ENCODE data around the gene PLCB4. TPM values are rescaled to one million over a fixed set of nuclear protein-coding genes. Genes with fewer than 3 reads are reported as not detected.

PLCB4 gene
- total RNA-seq (ENCODE audit: low replicate concordance) = 17.7 and 20.6 TPM in 2 replicates

- H3K9me3 Mint-ChIP-seq = peaks cover 2% of the 10 kb centered on the region
- no peak for TF ChIP-seq EZH2phosphoT487 (IDR thresholded peaks at IDR 0.05)
- TF ChIP-seq, protein P1, sequence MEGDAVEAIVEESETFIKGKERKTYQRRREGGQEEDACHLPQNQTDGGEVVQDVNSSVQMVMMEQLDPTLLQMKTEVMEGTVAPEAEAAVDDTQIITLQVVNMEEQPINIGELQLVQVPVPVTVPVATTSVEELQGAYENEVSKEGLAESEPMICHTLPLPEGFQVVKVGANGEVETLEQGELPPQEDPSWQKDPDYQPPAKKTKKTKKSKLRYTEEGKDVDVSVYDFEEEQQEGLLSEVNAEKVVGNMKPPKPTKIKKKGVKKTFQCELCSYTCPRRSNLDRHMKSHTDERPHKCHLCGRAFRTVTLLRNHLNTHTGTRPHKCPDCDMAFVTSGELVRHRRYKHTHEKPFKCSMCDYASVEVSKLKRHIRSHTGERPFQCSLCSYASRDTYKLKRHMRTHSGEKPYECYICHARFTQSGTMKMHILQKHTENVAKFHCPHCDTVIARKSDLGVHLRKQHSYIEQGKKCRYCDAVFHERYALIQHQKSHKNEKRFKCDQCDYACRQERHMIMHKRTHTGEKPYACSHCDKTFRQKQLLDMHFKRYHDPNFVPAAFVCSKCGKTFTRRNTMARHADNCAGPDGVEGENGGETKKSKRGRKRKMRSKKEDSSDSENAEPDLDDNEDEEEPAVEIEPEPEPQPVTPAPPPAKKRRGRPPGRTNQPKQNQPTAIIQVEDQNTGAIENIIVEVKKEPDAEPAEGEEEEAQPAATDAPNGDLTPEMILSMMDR (IDR thresholded peaks at IDR 0.05) = no peak
- peak within 1 kb of the TSS; percentile 97 for H3K4me3 Mint-ChIP-seq
- Histone ChIP-seq H3K4me2 (peak within 1 kb of the TSS; percentile 93), H3K9me3 (ENCODE audit: low read depth) (no peaks in the 10 kb centered on the region), H3K27me3 (no peaks in the 10 kb centered on the region), H3K9ac (peak within 1 kb of the TSS; percentile 24), H3K4me3 (peak within 1 kb of the TSS; percentile 89), H3K27ac (peak within 1 kb of the TSS; percentile 26), H4K20me1 (ENCODE audit: low read depth) (no peaks in the 10 kb centered on the region), H3K79me2 (ENCODE audit: low read depth) (peaks cover 50% of the 10 kb centered on the region), H2AFZ (replicated peaks) (peak within 1 kb of the TSS; percentile 93), H3F3A (ENCODE audit: low read depth) (peaks cover 22% of the 10 kb centered on the region), H3K4me1 (peaks cover 43% of the 10 kb centered on the region), H3K36me3 (no peaks in the 10 kb centered on the region)
- peaks cover 46% of the 10 kb centered on the region for H3K4me1 Mint-ChIP-seq
- peaks cover 4% of the 10 kb centered on the region for H3K27me3 Mint-ChIP-seq (ENCODE audit: insufficient read depth, low read depth)
- H3K27ac Mint-ChIP-seq = peak within 1 kb of the TSS; percentile 72
- no peaks in the 10 kb centered on the region for H3K36me3 Mint-ChIP-seq
- DNase-seq (ENCODE audit: low spot score) = peak; percentile 74
Observed at GRCh38 chr20:9068841-9069663, at the start of gene PLCB4. Gene PLCB4 (plus strand): TSS chr20:9069087. CDS start chr20:9307815, 238,728 bp downstream.

DNA sequence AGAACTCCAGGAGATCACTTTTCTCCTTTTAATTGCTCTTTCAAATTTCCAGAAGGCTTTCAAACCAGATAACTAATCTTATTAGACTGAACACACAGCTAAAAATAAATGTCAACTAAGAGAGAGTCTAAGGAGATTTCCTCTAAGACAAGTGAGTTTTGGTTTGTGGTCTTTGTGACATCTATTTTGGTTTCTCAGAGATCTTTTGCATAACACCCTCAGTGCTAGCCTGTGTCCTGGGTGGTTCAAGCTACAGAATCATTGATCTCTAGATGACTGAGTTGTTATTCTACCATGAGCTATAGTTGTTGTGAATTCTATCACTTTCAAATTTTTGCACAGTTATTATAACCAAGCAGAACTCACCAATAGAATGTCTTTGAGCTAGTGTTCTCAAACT is 49.1 kb upstream of the PLCB4 start:
- Mint-ChIP-seq H3K4me1 (peaks cover 17% of the 10 kb centered on the region), H3K9me3 (no peaks in the 10 kb centered on the region), H3K27ac (no peak overlapping the region), H3K36me3 (no peaks in the 10 kb centered on the region), H3K4me3 (no peak overlapping the region), H3K27me3 (ENCODE audit: insufficient read depth, low read depth) (no peaks in the 10 kb centered on the region)
- H4K20me1 ChIP-seq (ENCODE audit: low read depth) = no peaks in the 10 kb centered on the region
- no peak overlapping the region for H2AFZ ChIP-seq (replicated peaks)
- H3F3A ChIP-seq (ENCODE audit: low read depth) = peaks cover 17% of the 10 kb centered on the region
- no peaks in the 10 kb centered on the region for H3K36me3 ChIP-seq
- H3K27ac ChIP-seq = no peak overlapping the region
- H3K9me3 ChIP-seq (ENCODE audit: low read depth) = no peaks in the 10 kb centered on the region
- no peak overlapping the region for H3K9ac ChIP-seq
- H3K4me3 ChIP-seq = no peak overlapping the region
- H3K4me2 ChIP-seq = no peak overlapping the region
- no peaks in the 10 kb centered on the region for H3K27me3 ChIP-seq
- H3K79me2 ChIP-seq (ENCODE audit: low read depth) = no peaks in the 10 kb centered on the region
- DNase-seq (ENCODE audit: low spot score) = no peak
- TF ChIP-seq, protein P1 (IDR thresholded peaks at IDR 0.05) = no peak
- TF ChIP-seq EZH2 (IDR thresholded peaks at IDR 0.05) (no peak), EZH2phosphoT487 (IDR thresholded peaks at IDR 0.05) (no peak)
- peaks cover 44% of the 10 kb centered on the region for H3K4me1 ChIP-seq

DNA sequence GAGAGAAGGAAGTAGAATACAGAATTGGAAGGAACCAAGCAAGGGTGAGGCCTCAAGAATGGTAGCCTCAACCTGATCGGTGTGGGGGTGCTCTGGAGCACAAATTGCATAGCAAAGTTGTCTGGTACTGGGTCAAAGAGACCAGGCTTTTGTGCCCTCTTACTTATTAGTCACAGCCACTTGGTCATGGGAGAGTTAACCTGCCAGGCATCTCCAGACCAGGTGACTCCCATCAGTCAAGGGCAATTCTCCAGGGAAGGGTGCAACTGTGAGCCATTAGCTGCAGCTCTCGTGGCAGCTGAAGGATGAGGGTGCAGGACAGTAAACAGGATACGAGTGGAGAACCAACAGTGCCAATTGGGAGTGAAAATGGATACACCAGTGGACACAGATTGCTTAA is 47.7 kb upstream of the PLCB4 start:
- no peak overlapping the region for H3K27ac ChIP-seq
- Mint-ChIP-seq H3K9me3 (no peaks in the 10 kb centered on the region), H3K4me3 (no peak overlapping the region), H3K36me3 (no peaks in the 10 kb centered on the region), H3K27ac (no peak overlapping the region), H3K27me3 (ENCODE audit: insufficient read depth, low read depth) (no peaks in the 10 kb centered on the region), H3K4me1 (peaks cover 14% of the 10 kb centered on the region)
- H3K4me1 ChIP-seq = peaks cover 35% of the 10 kb centered on the region
- H3K4me3 ChIP-seq = no peak overlapping the region
- no peak overlapping the region for H3K4me2 ChIP-seq
- no peak for TF ChIP-seq EZH2 (IDR thresholded peaks at IDR 0.05)
- TF ChIP-seq, protein P1 (IDR thresholded peaks at IDR 0.05) = no peak
- TF ChIP-seq EZH2phosphoT487 (IDR thresholded peaks at IDR 0.05) = no peak
- peaks cover 11% of the 10 kb centered on the region for H3F3A ChIP-seq (ENCODE audit: low read depth)
- H4K20me1 ChIP-seq (ENCODE audit: low read depth) = no peaks in the 10 kb centered on the region
- DNase-seq (ENCODE audit: low spot score) = no peak
- H3K9me3 ChIP-seq (ENCODE audit: low read depth) = no peaks in the 10 kb centered on the region
- no peaks in the 10 kb centered on the region for H3K79me2 ChIP-seq (ENCODE audit: low read depth)
- peak overlapping the region; percentile 15 for H2AFZ ChIP-seq (replicated peaks)
- H3K36me3 ChIP-seq = no peaks in the 10 kb centered on the region
- H3K27me3 ChIP-seq = no peaks in the 10 kb centered on the region
- no peak overlapping the region for H3K9ac ChIP-seq
